22Rv1 (cell line): ENCODE data around the gene LRRC18.

ENCODE experiments used
- ZFX ChIP-seq: fragments of 450-650 bp; IDR thresholded peaks from 2 replicates; pipeline ENCODE4 v1.6.1; 2017; ENCODE audit warnings: antibody characterized with exemption, borderline replicate concordance
- TF ChIP-seq, protein P1 (sequence below): fragments of 450-650 bp; IDR thresholded peaks from 2 replicates; pipeline ENCODE4 v1.5.1; 2017; ENCODE audit warnings: mild to moderate bottlenecking

DNA sequence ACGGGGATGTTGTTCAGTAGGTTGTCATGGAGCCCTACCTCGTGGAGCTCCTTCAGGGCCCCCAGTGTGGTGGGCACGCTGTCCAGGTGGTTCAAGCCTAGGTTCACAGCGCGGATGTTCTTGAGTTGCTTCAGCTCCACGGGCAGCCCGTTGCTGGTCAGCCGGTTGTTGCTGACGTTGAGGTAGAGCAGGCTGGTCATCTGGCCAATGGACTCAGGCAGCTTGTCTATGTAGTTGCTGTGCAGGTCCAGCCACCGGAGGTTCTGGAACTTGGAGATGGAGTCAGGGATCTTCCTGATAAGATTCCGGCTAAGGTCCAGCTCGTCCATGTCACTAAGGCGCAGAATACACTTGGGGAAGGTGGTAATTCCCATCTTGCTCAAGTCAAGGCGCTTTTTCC, 26.0 kb downstream of the LRRC18 start:
- TF ChIP-seq, protein P1, sequence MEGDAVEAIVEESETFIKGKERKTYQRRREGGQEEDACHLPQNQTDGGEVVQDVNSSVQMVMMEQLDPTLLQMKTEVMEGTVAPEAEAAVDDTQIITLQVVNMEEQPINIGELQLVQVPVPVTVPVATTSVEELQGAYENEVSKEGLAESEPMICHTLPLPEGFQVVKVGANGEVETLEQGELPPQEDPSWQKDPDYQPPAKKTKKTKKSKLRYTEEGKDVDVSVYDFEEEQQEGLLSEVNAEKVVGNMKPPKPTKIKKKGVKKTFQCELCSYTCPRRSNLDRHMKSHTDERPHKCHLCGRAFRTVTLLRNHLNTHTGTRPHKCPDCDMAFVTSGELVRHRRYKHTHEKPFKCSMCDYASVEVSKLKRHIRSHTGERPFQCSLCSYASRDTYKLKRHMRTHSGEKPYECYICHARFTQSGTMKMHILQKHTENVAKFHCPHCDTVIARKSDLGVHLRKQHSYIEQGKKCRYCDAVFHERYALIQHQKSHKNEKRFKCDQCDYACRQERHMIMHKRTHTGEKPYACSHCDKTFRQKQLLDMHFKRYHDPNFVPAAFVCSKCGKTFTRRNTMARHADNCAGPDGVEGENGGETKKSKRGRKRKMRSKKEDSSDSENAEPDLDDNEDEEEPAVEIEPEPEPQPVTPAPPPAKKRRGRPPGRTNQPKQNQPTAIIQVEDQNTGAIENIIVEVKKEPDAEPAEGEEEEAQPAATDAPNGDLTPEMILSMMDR: no peak
- no peak for TF ChIP-seq ZFX
